HG02759 (cell line): Measurements from ENCODE around the gene OLFML2A.
"Not testable (repeated sequence)": the region's sequence is repeated elsewhere in the genome, so short reads cannot be mapped to it uniquely, and the experiment has no call there.

ENCODE experiments used
- ATAC-seq: cut with Tn5 transposase; IDR thresholded peaks from one replicate; pipeline ENCODE4 v1.9.1; 2021; ENCODE audit warnings: mild to moderate bottlenecking, moderate library complexity; ENCODE audit not compliant: unreplicated experiment

Gene OLFML2A

GRCh38 chr9:124818431-124819281 lies 41.7 kb downstream of the OLFML2A start:
- ATAC-seq, result no peak

- no peak for ATAC-seq
These were observed 44.0 kb downstream of the OLFML2A start for GRCh38 chr9:124820698-124821623.

- no peak for ATAC-seq
These were observed 51.8 kb downstream of the OLFML2A start for GRCh38 chr9:124828489-124829333.

GRCh38 chr9:124829334-124829669 lies 52.4 kb downstream of the OLFML2A start:
- ATAC-seq, result no peak

- no peak for ATAC-seq
These were observed 53.7 kb downstream of the OLFML2A start for GRCh38 chr9:124830593-124830992.

- no peak for ATAC-seq
These were observed 54.9 kb downstream of the OLFML2A start for GRCh38 chr9:124831642-124832364.

- ATAC-seq, result no peak
These were observed 57.7 kb downstream of the OLFML2A start for GRCh38 chr9:124834591-124834990.

GRCh38 chr9:124835026-124835557 lies 58.2 kb downstream of the OLFML2A start:
- no peak for ATAC-seq

- not testable (repeated sequence) for ATAC-seq
These were observed 61.2 kb downstream of the OLFML2A start for GRCh38 chr9:124838132-124838531.

GRCh38 chr9:124838567-124839275 lies 61.8 kb downstream of the OLFML2A start:
- not testable (repeated sequence) for ATAC-seq

- no peak for ATAC-seq
These were observed 62.8 kb downstream of the OLFML2A start for GRCh38 chr9:124839612-124840299.

- no peak for ATAC-seq
These were observed 63.4 kb downstream of the OLFML2A start for GRCh38 chr9:124840300-124840833.

GRCh38 chr9:124841075-124841821 lies 64.3 kb downstream of the OLFML2A start:
- no peak for ATAC-seq

- no peak for ATAC-seq
These were observed 66.6 kb downstream of the OLFML2A start for GRCh38 chr9:124843456-124844034.

- no peak for ATAC-seq
These were observed 67.4 kb downstream of the OLFML2A start for GRCh38 chr9:124844291-124844690.

- not testable (repeated sequence) for ATAC-seq
These were observed 69.5 kb downstream of the OLFML2A start for GRCh38 chr9:124846467-124846866.

- ATAC-seq, result no peak
These were observed 70.0 kb downstream of the OLFML2A start for GRCh38 chr9:124846969-124847368.
